Stimulated activated naive B cell treated with anti-CD40 and anti-IgM and Interleukin-4, amounts not matched to agents 10 μg/mL and 1 μg/mL and 100 μg/mL, for 72 hours (primary cell): Measurements from ENCODE around the gene SLC7A14.

Experiments used
- ATAC-seq, 2 donors: fragments of 150-1000 bp; cut with Tn5 transposase; replicated peaks; 2 replicates each; pipeline ENCODE4 v1.10.0; 2021; ENCODE audit warnings: moderate library complexity in 1 of 2
- DNase-seq: peaks from one replicate; pipeline ENCODE4 v3.0.0; 2021
- H3K27ac Mint-ChIP-seq: one replicate; pipeline ENCODE4 v1.8.0; 2022; ENCODE audit warnings: mild to moderate bottlenecking, mixed read lengths
- H3K27me3 Mint-ChIP-seq, 2 donors: one replicate each; pipeline ENCODE4 v1.8.0; 2022; ENCODE audit warnings: mixed read lengths in 2 of 2
- H3K36me3 Mint-ChIP-seq, 2 donors: one replicate each; pipeline ENCODE4 v1.8.0; 2022; ENCODE audit warnings: mixed read lengths in 2 of 2, mild to moderate bottlenecking in 1 of 2
- H3K4me1 Mint-ChIP-seq, 2 donors: one replicate each; pipeline ENCODE4 v1.8.0; 2022; ENCODE audit warnings: mixed read lengths in 2 of 2, mild to moderate bottlenecking in 1 of 2
- H3K4me3 Mint-ChIP-seq, 2 donors: one replicate each; pipeline ENCODE4 v1.8.0; 2022; ENCODE audit warnings: mild to moderate bottlenecking in 2 of 2, mixed read lengths in 2 of 2, moderate library complexity in 1 of 2
- H3K9me3 Mint-ChIP-seq, 2 donors: one replicate each; pipeline ENCODE4 v1.8.0; 2022; ENCODE audit warnings: mixed read lengths in 2 of 2, mild to moderate bottlenecking in 1 of 2

SLC7A14 gene

GRCh38 chr3:170440344-170440743 is 145.5 kb downstream of the SLC7A14 start:
- Mint-ChIP-seq H3K4me3 (no peak overlapping the region), H3K27me3 (peaks cover 23 to 38% of the 10 kb centered on the region in 2 donors), H3K36me3 (no peaks in the 10 kb centered on the region), H3K27ac (no peak overlapping the region), H3K9me3 (no peaks in the 10 kb centered on the region), H3K4me1 (peaks cover 2 to 6% of the 10 kb centered on the region in 2 donors)
- DNase-seq, result no peak
- ATAC-seq, result peak in 1 of 2 donors; percentile 56

GRCh38 chr3:170438836-170439235 is 147.0 kb downstream of the SLC7A14 start:
- no peak for DNase-seq
- Mint-ChIP-seq H3K27me3 (peaks cover 23 to 38% of the 10 kb centered on the region in 2 donors), H3K27ac (no peak overlapping the region), H3K36me3 (no peaks in the 10 kb centered on the region), H3K4me3 (no peak overlapping the region), H3K4me1 (peaks cover 2 to 6% of the 10 kb centered on the region in 2 donors), H3K9me3 (no peaks in the 10 kb centered on the region)
- ATAC-seq, result no peak

GRCh38 chr3:170437696-170438407 is 148.0 kb downstream of the SLC7A14 start:
- Mint-ChIP-seq H3K36me3 (no peaks in the 10 kb centered on the region), H3K9me3 (no peaks in the 10 kb centered on the region), H3K4me3 (no peak overlapping the region), H3K4me1 (peaks cover 2 to 6% of the 10 kb centered on the region in 2 donors), H3K27me3 (peaks cover 23 to 38% of the 10 kb centered on the region in 2 donors), H3K27ac (no peak overlapping the region)
- ATAC-seq, result no peak
- DNase-seq, result no peak

GRCh38 chr3:170437176-170437575 is 148.7 kb downstream of the SLC7A14 start:
- no peak for ATAC-seq
- Mint-ChIP-seq H3K36me3 (no peaks in the 10 kb centered on the region), H3K4me3 (no peak overlapping the region), H3K27ac (no peak overlapping the region), H3K27me3 (peaks cover 23 to 31% of the 10 kb centered on the region in 2 donors), H3K4me1 (peaks cover 2 to 6% of the 10 kb centered on the region in 2 donors), H3K9me3 (no peaks in the 10 kb centered on the region)
- no peak for DNase-seq

GRCh38 chr3:170436697-170437096 is 149.2 kb downstream of the SLC7A14 start:
- Mint-ChIP-seq H3K4me3 (no peak overlapping the region), H3K4me1 (peaks cover 2 to 6% of the 10 kb centered on the region in 2 donors), H3K27me3 (peaks cover 20 to 28% of the 10 kb centered on the region in 2 donors), H3K27ac (no peak overlapping the region), H3K9me3 (no peaks in the 10 kb centered on the region), H3K36me3 (no peaks in the 10 kb centered on the region)
- DNase-seq (no peak), ATAC-seq (no peak)

GRCh38 chr3:170432416-170432815 is 153.5 kb downstream of the SLC7A14 start:
- Mint-ChIP-seq H3K4me3 (no peak overlapping the region), H3K9me3 (no peaks in the 10 kb centered on the region), H3K27me3 (peaks cover 0 to 4% of the 10 kb centered on the region in 2 donors), H3K4me1 (peaks cover 5 to 12% of the 10 kb centered on the region in 2 donors), H3K36me3 (no peaks in the 10 kb centered on the region), H3K27ac (no peak overlapping the region)
- ATAC-seq (no peak), DNase-seq (no peak)

- Mint-ChIP-seq H3K27ac (no peak overlapping the region), H3K4me3 (no peak overlapping the region), H3K4me1 (peaks cover 5 to 12% of the 10 kb centered on the region in 2 donors), H3K9me3 (no peaks in the 10 kb centered on the region), H3K36me3 (no peaks in the 10 kb centered on the region), H3K27me3 (peaks cover 0 to 1% of the 10 kb centered on the region in 2 donors)
- DNase-seq (no peak), ATAC-seq (no peak)
Observed at GRCh38 chr3:170431054-170431453, 154.8 kb downstream of the SLC7A14 start.

GRCh38 chr3:170429050-170429449 is 156.8 kb downstream of the SLC7A14 start:
- Mint-ChIP-seq H3K4me3 (no peak overlapping the region), H3K27me3 (peaks cover 0 to 11% of the 10 kb centered on the region in 2 donors), H3K9me3 (no peaks in the 10 kb centered on the region), H3K27ac (no peak overlapping the region), H3K36me3 (no peaks in the 10 kb centered on the region), H3K4me1 (peaks cover 5 to 12% of the 10 kb centered on the region in 2 donors)
- no peak for DNase-seq
- ATAC-seq, result no peak

- ATAC-seq (no peak), DNase-seq (no peak)
- Mint-ChIP-seq H3K27me3 (peaks cover 0 to 17% of the 10 kb centered on the region in 2 donors), H3K4me1 (peaks cover 5 to 14% of the 10 kb centered on the region in 2 donors), H3K4me3 (no peak overlapping the region), H3K27ac (no peak overlapping the region), H3K9me3 (no peaks in the 10 kb centered on the region), H3K36me3 (peaks cover 0 to 4% of the 10 kb centered on the region in 2 donors)
Observed at GRCh38 chr3:170428095-170428494, 157.8 kb downstream of the SLC7A14 start.

- Mint-ChIP-seq H3K27ac (no peak overlapping the region), H3K4me3 (no peak overlapping the region), H3K36me3 (peaks cover 0 to 6% of the 10 kb centered on the region in 2 donors), H3K27me3 (peaks cover 0 to 20% of the 10 kb centered on the region in 2 donors), H3K9me3 (no peaks in the 10 kb centered on the region), H3K4me1 (peaks cover 10 to 27% of the 10 kb centered on the region in 2 donors)
- DNase-seq (no peak), ATAC-seq (no peak)
Observed at GRCh38 chr3:170426240-170426797, 159.6 kb downstream of the SLC7A14 start.

- DNase-seq, result no peak
- Mint-ChIP-seq H3K27me3 (peaks cover 1 to 22% of the 10 kb centered on the region in 2 donors), H3K4me1 (peaks cover 12 to 30% of the 10 kb centered on the region in 2 donors), H3K9me3 (no peaks in the 10 kb centered on the region), H3K27ac (no peak overlapping the region), H3K36me3 (peaks cover 0 to 6% of the 10 kb centered on the region in 2 donors), H3K4me3 (no peak overlapping the region)
- ATAC-seq, result no peak
Observed at GRCh38 chr3:170425491-170426239, 160.2 kb downstream of the SLC7A14 start.

GRCh38 chr3:170424879-170425278 is 161.0 kb downstream of the SLC7A14 start:
- no peak for ATAC-seq
- Mint-ChIP-seq H3K4me3 (no peak overlapping the region), H3K4me1 (peaks cover 17 to 37% of the 10 kb centered on the region in 2 donors), H3K27ac (no peak overlapping the region), H3K9me3 (no peaks in the 10 kb centered on the region), H3K27me3 (peaks cover 7 to 28% of the 10 kb centered on the region in 2 donors), H3K36me3 (peaks cover 0 to 6% of the 10 kb centered on the region in 2 donors)
- no peak for DNase-seq

- Mint-ChIP-seq H3K27ac (no peak overlapping the region), H3K27me3 (peaks cover 11 to 44% of the 10 kb centered on the region in 2 donors), H3K36me3 (peaks cover 0 to 9% of the 10 kb centered on the region in 2 donors), H3K4me1 (peaks cover 19 to 41% of the 10 kb centered on the region in 2 donors), H3K9me3 (no peaks in the 10 kb centered on the region), H3K4me3 (no peak overlapping the region)
- DNase-seq, result no peak
- ATAC-seq, result no peak
Observed at GRCh38 chr3:170423001-170423615, 162.8 kb downstream of the SLC7A14 start.

GRCh38 chr3:170421758-170422157 is 164.1 kb downstream of the SLC7A14 start:
- peaks cover 0 to 13% of the 10 kb centered on the region in 2 donors for H3K36me3 Mint-ChIP-seq
- H3K27ac Mint-ChIP-seq, result no peak overlapping the region
- peaks cover 20 to 43% of the 10 kb centered on the region in 2 donors for H3K4me1 Mint-ChIP-seq
- H3K4me3 Mint-ChIP-seq, result no peak overlapping the region
- H3K9me3 Mint-ChIP-seq, result no peaks in the 10 kb centered on the region
- DNase-seq (no peak), ATAC-seq (peak; percentile 36 to 52)
- peaks cover 22 to 56% of the 10 kb centered on the region in 2 donors for H3K27me3 Mint-ChIP-seq
